ENCODE data around the gene SLC38A3.

SLC38A3 gene

GRCh38 chr3:50269977-50270413 is 64.9 kb downstream of the SLC38A3 start:
- no peak for DNase-seq

- DNase-seq, result no peak
Measured at GRCh38 chr3:50270422-50271224, 65.6 kb downstream of the SLC38A3 start.
